Hepatocyte (in vitro differentiated cells): ENCODE measurements around the gene CEACAM21.

Experiments used
- EZH2 ChIP-seq: fragments of 200-600 bp; sonication (generic); IDR thresholded peaks from 2 replicates; pipeline ENCODE4 v1.6.1; 2016; ENCODE audit warnings: antibody characterized with exemption, mild to moderate bottlenecking, borderline replicate concordance
- EZH2phosphoT487 ChIP-seq: fragments of 200-600 bp; sonication (generic); IDR thresholded peaks from one replicate; pipeline ENCODE4 v1.6.1; 2018; ENCODE audit warnings: antibody characterized with exemption, mild to moderate bottlenecking, low read depth, moderate library complexity; ENCODE audit not compliant: unreplicated experiment, severe bottlenecking
- TF ChIP-seq, protein P1 (sequence below): fragments of 200-600 bp; sonication (generic); IDR thresholded peaks from 2 replicates; pipeline ENCODE4 v1.5.1; 2016; ENCODE audit warnings: antibody characterized with exemption, mild to moderate bottlenecking; ENCODE audit not compliant: poor library complexity

DNA sequence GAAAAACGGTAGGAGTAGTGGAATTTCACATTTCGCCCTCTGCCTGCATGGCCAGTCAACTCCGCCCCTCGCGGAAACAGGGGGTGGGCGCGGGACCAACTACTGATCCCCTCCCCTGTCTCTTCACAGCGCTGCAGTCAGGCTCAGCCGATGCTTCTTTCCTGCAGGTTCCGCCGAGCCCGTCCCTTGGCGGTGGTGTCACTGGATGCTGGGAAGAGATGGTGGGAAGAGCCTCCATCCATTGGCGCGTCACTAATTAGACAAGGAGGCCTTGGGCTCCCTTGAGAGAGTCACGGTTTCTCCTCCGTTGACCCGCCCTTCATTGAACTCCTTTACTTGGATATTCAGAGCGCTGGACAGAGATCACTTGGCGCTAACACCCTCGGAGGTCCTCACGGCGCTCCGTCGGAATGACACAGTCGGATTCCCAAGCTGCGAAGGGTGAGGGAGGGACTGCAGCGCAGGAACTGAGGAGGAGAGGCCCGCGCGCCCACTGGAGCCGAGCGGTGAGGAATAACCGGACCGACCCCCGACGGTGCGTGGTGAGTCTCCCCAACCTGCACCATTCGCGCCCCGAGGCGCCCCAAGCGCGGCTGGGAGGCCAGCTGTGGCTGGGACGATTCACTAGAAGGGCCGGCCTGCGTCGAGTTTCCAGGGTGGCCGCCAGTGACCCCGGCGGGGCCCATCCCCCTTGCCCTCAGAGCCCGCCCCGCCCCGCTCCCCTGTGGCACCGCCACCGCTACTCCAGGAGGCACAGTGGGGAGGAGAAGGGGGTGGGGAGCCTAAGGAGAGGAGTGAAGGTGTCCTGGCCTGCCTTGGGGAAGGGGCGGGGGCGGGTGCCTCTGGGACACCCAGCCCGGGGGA, 11.2 kb upstream of the CEACAM21 start:
- TF ChIP-seq, protein P1, sequence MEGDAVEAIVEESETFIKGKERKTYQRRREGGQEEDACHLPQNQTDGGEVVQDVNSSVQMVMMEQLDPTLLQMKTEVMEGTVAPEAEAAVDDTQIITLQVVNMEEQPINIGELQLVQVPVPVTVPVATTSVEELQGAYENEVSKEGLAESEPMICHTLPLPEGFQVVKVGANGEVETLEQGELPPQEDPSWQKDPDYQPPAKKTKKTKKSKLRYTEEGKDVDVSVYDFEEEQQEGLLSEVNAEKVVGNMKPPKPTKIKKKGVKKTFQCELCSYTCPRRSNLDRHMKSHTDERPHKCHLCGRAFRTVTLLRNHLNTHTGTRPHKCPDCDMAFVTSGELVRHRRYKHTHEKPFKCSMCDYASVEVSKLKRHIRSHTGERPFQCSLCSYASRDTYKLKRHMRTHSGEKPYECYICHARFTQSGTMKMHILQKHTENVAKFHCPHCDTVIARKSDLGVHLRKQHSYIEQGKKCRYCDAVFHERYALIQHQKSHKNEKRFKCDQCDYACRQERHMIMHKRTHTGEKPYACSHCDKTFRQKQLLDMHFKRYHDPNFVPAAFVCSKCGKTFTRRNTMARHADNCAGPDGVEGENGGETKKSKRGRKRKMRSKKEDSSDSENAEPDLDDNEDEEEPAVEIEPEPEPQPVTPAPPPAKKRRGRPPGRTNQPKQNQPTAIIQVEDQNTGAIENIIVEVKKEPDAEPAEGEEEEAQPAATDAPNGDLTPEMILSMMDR, result no peak
- TF ChIP-seq EZH2 (no peak), EZH2phosphoT487 (no peak)
